BJ (cell line): Measurements from ENCODE around the gene PABPN1L. TPM values are rescaled to one million over a fixed set of nuclear protein-coding genes. Genes with fewer than 3 reads are reported as not detected.
"Not testable (repeated sequence)": the region's sequence is repeated elsewhere in the genome, so short reads cannot be mapped to it uniquely, and the experiment has no call there.

Experiments used
- CTCF ChIA-PET: fragments of 350-600 bp; formaldehyde crosslinking; extraction: SDS; loops from one replicate; lab custom pipeline; 2021; ENCODE audit warnings: antibody characterized with exemption, inconsistent platforms; lab: Yijun Ruan, JAX
- POLR2A ChIA-PET: fragments of 300-600 bp; sonication (Branson Sonifier 250); formaldehyde crosslinking; extraction: SDS; loops from one replicate; lab custom pipeline; 2021; ENCODE audit warnings: antibody characterized with exemption; lab: Charles Lee
- DNase-seq: peaks from one replicate; pipeline ENCODE4 v3.0.0-alpha.2; 2011; ENCODE audit warnings: low read depth
- H3K27me3 ChIP-seq: 2 replicates; pipeline ENCODE4 v1.6.0; 2011; ENCODE audit warnings: low read length; ENCODE audit not compliant: control insufficient read depth, insufficient read depth
- H3K36me3 ChIP-seq: 2 replicates; pipeline ENCODE4 v1.5.1; 2011; ENCODE audit warnings: low read length; ENCODE audit not compliant: control insufficient read depth, insufficient read depth
- H3K4me3 ChIP-seq: 2 replicates; pipeline ENCODE4 v1.5.1; 2011; ENCODE audit warnings: low read depth, mild to moderate bottlenecking, control low read depth, low read length
- polyA plus RNA-seq: library from polyadenylated mRNA; depleted of rRNA; stranded (reverse); fragments of >200 nt; gene quantifications from 2 replicates; pipeline ENCODE4 v1.2.3, GENCODE V29; 2011
- TF ChIP-seq, protein P1 (sequence below): IDR thresholded peaks from 2 replicates; pipeline ENCODE4 v1.5.1; 2011; ENCODE audit warnings: low read depth, mild to moderate bottlenecking, control low read depth, inconsistent platforms, low read length, moderate library complexity; ENCODE audit not compliant: insufficient read depth

PABPN1L gene
- polyA plus RNA-seq, 1 experiment: not detected

DNA sequence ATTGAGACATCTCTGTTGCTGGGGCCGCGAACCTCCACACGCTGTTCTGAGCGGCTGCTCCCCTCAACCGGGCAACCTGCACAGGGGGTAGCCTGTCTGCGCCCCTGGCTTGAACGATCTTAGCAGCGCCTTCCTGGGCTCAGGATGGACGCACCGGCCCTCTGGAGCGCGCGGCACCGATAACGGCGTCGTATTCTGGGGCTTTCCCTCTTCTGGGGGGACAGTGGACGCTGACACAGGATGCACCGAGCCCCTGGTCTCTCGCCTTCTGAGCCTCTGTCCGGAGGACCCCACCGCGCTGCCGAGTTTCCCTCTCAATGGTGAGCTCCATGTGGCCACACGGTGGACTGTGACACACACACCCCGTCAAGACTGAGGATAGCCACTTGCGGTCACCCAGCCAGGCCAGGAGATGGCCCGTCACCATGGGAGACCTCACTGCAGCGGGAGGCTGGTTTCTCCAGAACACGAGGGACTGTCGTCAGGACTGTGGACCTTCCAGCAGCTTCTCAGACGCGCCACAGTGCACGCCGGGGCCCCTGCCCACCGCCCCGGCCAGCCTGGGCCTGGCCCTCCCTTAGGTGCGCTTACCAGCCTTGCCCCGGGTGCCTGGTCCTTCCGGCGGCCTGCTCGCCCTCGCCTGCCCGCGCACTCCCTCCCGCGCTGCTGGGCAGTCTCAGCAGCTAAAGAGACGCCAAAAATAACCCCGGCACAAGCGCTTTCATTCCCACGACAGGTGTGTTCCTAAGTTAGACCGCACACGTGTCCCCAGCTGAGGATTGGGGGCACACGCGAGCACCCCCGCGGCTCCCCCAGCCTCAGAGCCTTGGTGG lies 30.0 kb upstream of the PABPN1L start:
- TF ChIP-seq, protein P1, sequence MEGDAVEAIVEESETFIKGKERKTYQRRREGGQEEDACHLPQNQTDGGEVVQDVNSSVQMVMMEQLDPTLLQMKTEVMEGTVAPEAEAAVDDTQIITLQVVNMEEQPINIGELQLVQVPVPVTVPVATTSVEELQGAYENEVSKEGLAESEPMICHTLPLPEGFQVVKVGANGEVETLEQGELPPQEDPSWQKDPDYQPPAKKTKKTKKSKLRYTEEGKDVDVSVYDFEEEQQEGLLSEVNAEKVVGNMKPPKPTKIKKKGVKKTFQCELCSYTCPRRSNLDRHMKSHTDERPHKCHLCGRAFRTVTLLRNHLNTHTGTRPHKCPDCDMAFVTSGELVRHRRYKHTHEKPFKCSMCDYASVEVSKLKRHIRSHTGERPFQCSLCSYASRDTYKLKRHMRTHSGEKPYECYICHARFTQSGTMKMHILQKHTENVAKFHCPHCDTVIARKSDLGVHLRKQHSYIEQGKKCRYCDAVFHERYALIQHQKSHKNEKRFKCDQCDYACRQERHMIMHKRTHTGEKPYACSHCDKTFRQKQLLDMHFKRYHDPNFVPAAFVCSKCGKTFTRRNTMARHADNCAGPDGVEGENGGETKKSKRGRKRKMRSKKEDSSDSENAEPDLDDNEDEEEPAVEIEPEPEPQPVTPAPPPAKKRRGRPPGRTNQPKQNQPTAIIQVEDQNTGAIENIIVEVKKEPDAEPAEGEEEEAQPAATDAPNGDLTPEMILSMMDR: no peak
- ChIA-PET CTCF (no interaction called here), POLR2A (no interaction called here)
- H3K4me3 ChIP-seq: no peak overlapping the region
- no peaks in the 10 kb centered on the region for H3K36me3 ChIP-seq
- no peak for DNase-seq
- no peaks in the 10 kb centered on the region for H3K27me3 ChIP-seq

- Histone ChIP-seq H3K36me3 (no peaks in the 10 kb centered on the region), H3K4me3 (no peak overlapping the region), H3K27me3 (no peaks in the 10 kb centered on the region)
- DNase-seq: no peak
- TF ChIP-seq, protein P1: no peak
- CTCF ChIA-PET: no interaction called here
- POLR2A ChIA-PET: no interaction called here
Observed at GRCh38 chr16:88895335-88895734, 28.9 kb upstream of the PABPN1L start.

DNA sequence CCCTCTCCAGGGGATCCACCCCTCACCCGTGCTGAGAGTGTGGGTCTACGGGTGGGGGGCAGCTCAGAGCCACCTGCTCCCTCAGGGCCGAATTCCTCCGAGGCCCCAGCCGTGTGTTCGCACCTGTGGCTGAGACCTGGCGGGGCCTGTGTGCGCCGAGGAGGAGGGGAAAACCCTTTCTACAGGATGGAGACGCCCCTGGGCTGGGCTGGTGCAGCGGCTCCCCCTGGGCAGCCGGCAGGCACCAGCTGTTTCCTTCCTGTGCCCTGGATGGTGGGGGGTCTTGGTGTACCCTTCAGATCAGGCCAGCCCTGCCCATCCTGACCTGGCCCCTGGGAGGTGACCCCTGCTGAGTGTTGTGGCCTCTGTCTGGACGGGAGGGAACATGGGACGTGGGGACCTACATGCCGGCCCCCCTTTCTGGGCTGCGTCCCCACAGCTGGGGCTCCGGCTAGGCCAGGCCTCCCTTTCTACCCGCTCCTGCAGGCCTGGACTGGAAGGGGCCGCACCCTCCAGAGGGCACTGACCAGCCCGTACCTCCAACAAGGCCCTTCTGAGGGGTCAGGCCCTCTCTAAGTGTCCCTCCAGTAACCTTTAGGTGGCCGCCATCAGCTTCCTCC lies 28.3 kb upstream of the PABPN1L start:
- Histone ChIP-seq H3K36me3 (no peaks in the 10 kb centered on the region), H3K4me3 (no peak overlapping the region), H3K27me3 (no peaks in the 10 kb centered on the region)
- TF ChIP-seq, protein P1: no peak
- DNase-seq: no peak
- ChIA-PET CTCF (no interaction called here), POLR2A (no interaction called here)

- H3K27me3 ChIP-seq, POLR2A ChIA-PET, H3K4me3 ChIP-seq, H3K36me3 ChIP-seq, DNase-seq, CTCF ChIA-PET: not testable (repeated sequence)
Observed at GRCh38 chr16:88894266-88894665, 27.8 kb upstream of the PABPN1L start.

GRCh38 chr16:88893127-88893968 lies 26.9 kb upstream of the PABPN1L start:
- TF ChIP-seq, protein P1: no peak
- DNase-seq: no peak
- Histone ChIP-seq H3K27me3 (no peaks in the 10 kb centered on the region), H3K4me3 (no peak overlapping the region), H3K36me3 (no peaks in the 10 kb centered on the region)
- ChIA-PET CTCF (no interaction called here), POLR2A (no interaction called here)
